Measurements from ENCODE around the gene RNF169. TPM values are rescaled to one million over a fixed set of nuclear protein-coding genes. Genes with fewer than 3 reads are reported as not detected.

RNF169 gene
- total and polyA plus RNA-seq, 2 donors (not counting 1 experiment from before 2014, with no cell fraction given) = 12.3 to 32.2 TPM

DNA sequence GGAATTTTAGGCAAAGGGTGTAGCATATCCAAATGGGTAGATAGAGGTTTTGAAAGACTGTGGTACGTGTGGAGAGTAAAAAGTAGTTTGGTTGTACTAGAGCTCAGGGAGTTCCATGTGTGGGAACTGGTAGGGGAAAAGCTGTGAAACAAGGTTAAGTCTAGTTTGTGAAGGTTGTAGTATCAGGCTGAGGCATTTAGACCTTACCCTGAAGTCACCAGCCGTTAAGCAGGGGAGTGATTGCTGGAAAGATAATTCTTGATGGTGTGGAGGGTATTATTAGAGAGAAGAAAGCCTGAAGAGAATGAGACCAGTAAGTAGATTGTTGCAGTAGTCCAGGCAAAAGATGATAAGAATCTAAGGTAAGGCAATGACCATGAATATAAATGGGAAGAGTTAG lies 68.0 kb downstream of the RNF169 start:
- no peak overlapping the region for H2AFZ ChIP-seq (ENCODE audit: low read length)

DNA sequence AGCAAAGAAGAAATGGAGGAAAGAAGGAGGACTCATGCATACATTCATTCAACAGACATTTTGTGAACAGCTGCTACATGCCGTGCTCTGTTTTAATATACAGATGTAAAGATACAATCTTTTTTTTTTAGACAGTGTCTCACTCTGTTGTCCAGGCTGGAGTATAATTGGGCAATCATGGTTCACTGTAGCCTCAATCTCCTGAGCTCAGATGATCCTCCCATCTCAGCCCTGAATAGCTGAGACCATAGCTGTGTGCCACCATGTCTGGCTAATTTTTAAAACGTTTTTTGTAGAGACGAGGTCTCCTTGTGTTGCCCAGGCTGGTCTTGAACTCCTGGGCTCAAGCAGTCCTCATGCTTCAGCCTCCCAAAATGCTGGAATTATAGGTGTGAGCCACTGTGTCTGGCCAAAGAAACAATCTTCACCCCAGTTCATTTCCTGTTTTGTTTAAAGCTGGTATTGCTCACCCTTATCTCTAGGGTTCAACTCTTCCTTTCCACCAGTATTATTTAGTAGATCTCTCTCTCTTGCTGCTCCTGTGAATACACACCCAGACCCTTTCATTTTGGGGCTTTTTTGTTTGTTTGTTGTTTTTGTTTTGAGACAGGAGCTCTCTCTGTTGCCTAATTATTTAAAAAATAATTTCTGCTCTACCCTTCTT lies 69.8 kb downstream of the RNF169 start:
- Histone ChIP-seq H3K4me3 (replicated peaks in 1 of 4; ENCODE audit: control extremely low read depth in 1 of 4, insufficient read depth in 1 of 4, low read depth in 3 of 4, low read length in 4 of 4) (no peak overlapping the region), H3K4me2 (ENCODE audit: extremely low read depth, insufficient read depth, low read length) (no peak overlapping the region), H3K9me3 (ENCODE audit: control insufficient read depth, insufficient read depth, low read depth, low read length) (no peaks in the 10 kb centered on the region), H3K27ac (ENCODE audit: insufficient read depth, low read length) (no peak overlapping the region), H2AFZ (ENCODE audit: low read length) (no peak overlapping the region), H3K9ac (ENCODE audit: insufficient read depth, low read length) (no peak overlapping the region), H4K20me1 (ENCODE audit: control insufficient read depth, extremely low read depth, insufficient read depth, low read length) (no peaks in the 10 kb centered on the region), H3K36me3 (ENCODE audit: control insufficient read depth, insufficient read depth, low read length) (no peaks in the 10 kb centered on the region), H3K27me3 (ENCODE audit: control insufficient read depth, insufficient read depth, low read length) (no peaks in the 10 kb centered on the region), H3K79me2 (ENCODE audit: control insufficient read depth, insufficient read depth, low read length) (peaks cover 2% of the 10 kb centered on the region), H3K4me1 (ENCODE audit: control insufficient read depth, extremely low read depth, insufficient read depth, low read length) (peaks cover 9% of the 10 kb centered on the region)
- TF ChIP-seq CTCF (conservative IDR thresholded peaks at IDR 0.05 in 1 of 2, IDR thresholded peaks at IDR 0.05 in 1 of 2; ENCODE audit: low read depth in 1 of 2, low read length in 2 of 2) (no peak), EZH2 (IDR thresholded peaks at IDR 0.05; ENCODE audit: low read length, missing control alignments) (no peak)
- no peak for DNase-seq (ENCODE audit: low read depth in 2 of 2)

More for the DNA sequence above, 68.0 kb downstream of the RNF169 start:
- H4K20me1 ChIP-seq (ENCODE audit: control insufficient read depth, extremely low read depth, insufficient read depth, low read length) = no peaks in the 10 kb centered on the region
- no peak overlapping the region for H3K4me3 ChIP-seq (replicated peaks in 1 of 4; ENCODE audit: control extremely low read depth in 1 of 4, insufficient read depth in 1 of 4, low read depth in 3 of 4, low read length in 4 of 4)
- TF ChIP-seq CTCF (conservative IDR thresholded peaks at IDR 0.05 in 1 of 2, IDR thresholded peaks at IDR 0.05 in 1 of 2; ENCODE audit: low read depth in 1 of 2, low read length in 2 of 2) (no peak), EZH2 (IDR thresholded peaks at IDR 0.05; ENCODE audit: low read length, missing control alignments) (no peak)
- H3K79me2 ChIP-seq (ENCODE audit: control insufficient read depth, insufficient read depth, low read length) = no peaks in the 10 kb centered on the region
- no peak overlapping the region for H3K9ac ChIP-seq (ENCODE audit: insufficient read depth, low read length)
- no peak overlapping the region for H3K27ac ChIP-seq (ENCODE audit: insufficient read depth, low read length)
- H3K27me3 ChIP-seq (ENCODE audit: control insufficient read depth, insufficient read depth, low read length) = no peaks in the 10 kb centered on the region
- H3K9me3 ChIP-seq (ENCODE audit: control insufficient read depth, insufficient read depth, low read depth, low read length) = no peaks in the 10 kb centered on the region
- H3K36me3 ChIP-seq (ENCODE audit: control insufficient read depth, insufficient read depth, low read length) = no peaks in the 10 kb centered on the region
- peaks cover 6% of the 10 kb centered on the region for H3K4me1 ChIP-seq (ENCODE audit: control insufficient read depth, extremely low read depth, insufficient read depth, low read length)
- no peak overlapping the region for H3K4me2 ChIP-seq (ENCODE audit: extremely low read depth, insufficient read depth, low read length)
- DNase-seq (ENCODE audit: low read depth in 2 of 2) = no peak

DNA sequence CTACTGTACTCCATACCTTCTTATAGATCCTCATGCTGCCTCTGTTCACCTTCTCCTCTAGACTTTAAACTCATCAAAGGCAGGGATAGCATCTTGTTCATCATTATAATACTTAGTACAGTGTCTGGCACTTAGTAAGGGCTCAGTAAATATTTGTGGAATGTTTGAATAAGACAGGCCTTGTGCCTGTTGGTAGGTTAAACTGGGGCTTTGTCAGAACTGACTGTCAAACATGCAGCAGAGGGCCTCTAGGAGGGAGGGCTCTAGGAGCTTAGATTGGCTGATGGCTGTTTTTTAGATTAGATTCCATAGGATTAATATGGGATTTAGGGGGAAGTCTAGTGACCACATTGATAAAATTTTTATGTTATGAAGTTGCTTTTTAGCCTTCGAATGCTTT lies 70.8 kb downstream of the RNF169 start:
- H3K9me3 ChIP-seq (ENCODE audit: control insufficient read depth, insufficient read depth, low read depth, low read length) = no peaks in the 10 kb centered on the region
- no peaks in the 10 kb centered on the region for H3K36me3 ChIP-seq (ENCODE audit: control insufficient read depth, insufficient read depth, low read length)
- no peak overlapping the region for H2AFZ ChIP-seq (ENCODE audit: low read length)
- no peak for TF ChIP-seq CTCF (conservative IDR thresholded peaks at IDR 0.05 in 1 of 2, IDR thresholded peaks at IDR 0.05 in 1 of 2; ENCODE audit: low read depth in 1 of 2, low read length in 2 of 2)
- TF ChIP-seq EZH2 (IDR thresholded peaks at IDR 0.05; ENCODE audit: low read length, missing control alignments) = no peak
- H3K27ac ChIP-seq (ENCODE audit: insufficient read depth, low read length) = no peak overlapping the region
- H3K4me2 ChIP-seq (ENCODE audit: extremely low read depth, insufficient read depth, low read length) = no peak overlapping the region
- peaks cover 2% of the 10 kb centered on the region for H3K79me2 ChIP-seq (ENCODE audit: control insufficient read depth, insufficient read depth, low read length)
- H3K4me1 ChIP-seq (ENCODE audit: control insufficient read depth, extremely low read depth, insufficient read depth, low read length) = peaks cover 9% of the 10 kb centered on the region
- no peaks in the 10 kb centered on the region for H4K20me1 ChIP-seq (ENCODE audit: control insufficient read depth, extremely low read depth, insufficient read depth, low read length)
- H3K9ac ChIP-seq (ENCODE audit: insufficient read depth, low read length) = no peak overlapping the region
- peak in 1 of 2 donors; percentile 48 for DNase-seq (ENCODE audit: low read depth in 2 of 2)
- H3K27me3 ChIP-seq (ENCODE audit: control insufficient read depth, insufficient read depth, low read length) = no peaks in the 10 kb centered on the region
- H3K4me3 ChIP-seq (replicated peaks in 1 of 4; ENCODE audit: control extremely low read depth in 1 of 4, insufficient read depth in 1 of 4, low read depth in 3 of 4, low read length in 4 of 4) = no peak overlapping the region
